K562 (cell line): ENCODE results near the gene IGF2R. TPM values are rescaled to one million over a fixed set of nuclear protein-coding genes. Genes with fewer than 3 reads are reported as not detected.

Source experiments
- CC2D1A ChIP-seq: fragments of 450-650 bp; IDR thresholded peaks from 2 replicates; pipeline ENCODE4 v1.6.1; 2017; ENCODE audit warnings: mild to moderate bottlenecking
- E2F1 ChIP-seq: sonication (generic); formaldehyde crosslinking; IDR thresholded peaks from 2 replicates; pipeline ENCODE4 v1.8.1; 2023; ENCODE audit warnings: mild to moderate bottlenecking, missing genetic modification reagents, moderate library complexity
- ELK1 ChIP-seq: sonication (generic); formaldehyde crosslinking; IDR thresholded peaks from 2 replicates; pipeline ENCODE4 v1.8.1; 2022; ENCODE audit warnings: missing genetic modification reagents
- GTF2B ChIP-seq: IDR thresholded peaks from 2 replicates; pipeline ENCODE4 v1.6.1; 2011; ENCODE audit not compliant: insufficient read length; ENCODE audit errors: extremely low read depth
- HDAC6 ChIP-seq: IDR thresholded peaks from 2 replicates; pipeline ENCODE4 v1.6.1; 2012; ENCODE audit warnings: low read depth, mild to moderate bottlenecking, control low read depth, inconsistent platforms, low read length, moderate library complexity
- KAT8 ChIP-seq: fragments of 450-650 bp; IDR thresholded peaks from 2 replicates; pipeline ENCODE4 v1.6.1; 2016; ENCODE audit warnings: low read depth, mild to moderate bottlenecking
- MCM5 ChIP-seq: fragments of 450-650 bp; IDR thresholded peaks from 2 replicates; pipeline ENCODE4 v1.6.1; 2016; ENCODE audit warnings: low read depth
- NCOA6 ChIP-seq: fragments of 450-650 bp; IDR thresholded peaks from 2 replicates; pipeline ENCODE4 v1.6.1; 2017; ENCODE audit warnings: mild to moderate bottlenecking
- NR2F6 ChIP-seq: fragments of 450-650 bp; formaldehyde crosslinking; IDR thresholded peaks from 2 replicates; pipeline ENCODE4 v1.4.0; 2020; ENCODE audit warnings: mild to moderate bottlenecking
- PHF20 ChIP-seq: fragments of 450-650 bp; IDR thresholded peaks from 2 replicates; pipeline ENCODE4 v1.6.1; 2018; ENCODE audit not compliant: partially characterized antibody
- POLR2AphosphoS5 ChIP-seq: IDR thresholded peaks from 2 replicates; pipeline ENCODE4 v1.6.1; 2011; ENCODE audit warnings: mild to moderate bottlenecking, low read depth, low read length, moderate library complexity; ENCODE audit not compliant: control insufficient read depth, insufficient read depth
- RAD51 ChIP-seq: fragments of 450-650 bp; IDR thresholded peaks from 2 replicates; pipeline ENCODE4 v1.7.1; 2016; ENCODE audit warnings: low read depth, mild to moderate bottlenecking, borderline replicate concordance
- SMARCE1 ChIP-seq: fragments of 450-650 bp; IDR thresholded peaks from 2 replicates; pipeline ENCODE4 v1.7.1; 2016; ENCODE audit warnings: mild to moderate bottlenecking
- TEAD4 ChIP-seq, 2 experiments: sonication (generic) in 1 of 2; formaldehyde crosslinking in 1 of 2; IDR thresholded peaks; 2 replicates each; pipeline versions ENCODE4 v1.6.1 to v1.8.0; 2012 to 2022; ENCODE audit warnings: borderline replicate concordance in 1 of 2, inconsistent platforms in 1 of 2, low read length in 1 of 2, mild to moderate bottlenecking in 1 of 2, missing genetic modification reagents in 1 of 2
- ZFX ChIP-seq: sonication (generic); formaldehyde crosslinking; IDR thresholded peaks from 2 replicates; pipeline ENCODE4 v1.8.0; 2022; ENCODE audit warnings: mild to moderate bottlenecking, missing genetic modification reagents, moderate library complexity
- ZKSCAN1 ChIP-seq: fragments of 150-350 bp; IDR thresholded peaks from 2 replicates; pipeline ENCODE4 v1.6.1; 2016; ENCODE audit warnings: low read depth, low read length
- ZNF224 ChIP-seq: sonication (generic); formaldehyde crosslinking; IDR thresholded peaks from 2 replicates; pipeline ENCODE4 v1.8.0; 2022; ENCODE audit warnings: mild to moderate bottlenecking, missing genetic modification reagents
- ZNF280A ChIP-seq: fragments of 450-650 bp; IDR thresholded peaks from 2 replicates; pipeline ENCODE4 v1.6.1; 2018; ENCODE audit warnings: mild to moderate bottlenecking, low read depth; ENCODE audit not compliant: partially characterized antibody
- polyA plus RNA-seq, 8 experiments: library from polyadenylated mRNA; depleted of rRNA in 4 of 8; stranded (reverse) in 5 of 8; unstranded in 3 of 8; fragments of >200 nt; fragmentation: Nextera tagmentation in 2 of 8; fragmentation: Illumina TruSeq in 1 of 8; extraction: Ambion mirVana in 2 of 8; extraction: Trizol in 1 of 8; gene quantifications; 2 replicates each; pipeline versions ENCODE4 v1.2.1 to v1.2.3, GENCODE V29; 2011 to 2014; ENCODE audit warnings: inconsistent platforms in 1 of 8, missing spikeins in 1 of 8
- total RNA-seq, 7 experiments: library from RNA; depleted of rRNA in 6 of 7; stranded (reverse); fragments of >200 nt in 6 of 7; fragmentation: Illumina TruSeq in 2 of 7; extraction: Trizol in 2 of 7; gene quantifications; 2 replicates each; pipeline versions ENCODE4 v1.2.1 to v1.2.3, GENCODE V29; 2011 to 2021; ENCODE audit warnings: low replicate concordance in 1 of 7
- TF ChIP-seq, protein P1 (sequence below): fragments of 450-650 bp; IDR thresholded peaks from 2 replicates; pipeline ENCODE4 v1.6.1; 2016; ENCODE audit warnings: mild to moderate bottlenecking
- TF ChIP-seq, protein P2 (sequence below): fragments of 250-450 bp; sonication (Bioruptor Pico); IDR thresholded peaks from 2 replicates; pipeline ENCODE4 v1.5.0; 2020; ENCODE audit warnings: mild to moderate bottlenecking

Gene IGF2R
- total and polyA plus RNA-seq, 9 of the 15 experiments (the other 6 are each of a cell fraction or from before 2014, with no cell fraction given) = 3.5 to 92.3 (median 34.5) TPM

- TF ChIP-seq ZFX (CRISPR knock-in tag) (no peak), ZNF224 (no peak), NCOA6 (no peak), CC2D1A (no peak), ZNF280A (no peak), ZKSCAN1 (no peak), KAT8 (no peak), TEAD4 (IDR thresholded peaks at IDR 0.05; ENCODE audit: low read length) (no peak), TEAD4 (CRISPR knock-in tag; IDR thresholded peaks at IDR 0.05; ENCODE audit: borderline replicate concordance) (no peak), SMARCE1 (peak; percentile 82), E2F1 (CRISPR knock-in tag) (0 out of 2 replicates have a peak, but pooled peaks have one; percentile 36), POLR2AphosphoS5 (peak; percentile 41; the same call in 1 of the 2 replicates), HDAC6 (no peak), MCM5 (no peak), NR2F6 (CRISPR knock-in tag) (no peak), GTF2B (no peak), ELK1 (CRISPR knock-in tag) (no peak), PHF20 (no peak), RAD51 (peak; percentile 78)
- TF ChIP-seq, protein P1, sequence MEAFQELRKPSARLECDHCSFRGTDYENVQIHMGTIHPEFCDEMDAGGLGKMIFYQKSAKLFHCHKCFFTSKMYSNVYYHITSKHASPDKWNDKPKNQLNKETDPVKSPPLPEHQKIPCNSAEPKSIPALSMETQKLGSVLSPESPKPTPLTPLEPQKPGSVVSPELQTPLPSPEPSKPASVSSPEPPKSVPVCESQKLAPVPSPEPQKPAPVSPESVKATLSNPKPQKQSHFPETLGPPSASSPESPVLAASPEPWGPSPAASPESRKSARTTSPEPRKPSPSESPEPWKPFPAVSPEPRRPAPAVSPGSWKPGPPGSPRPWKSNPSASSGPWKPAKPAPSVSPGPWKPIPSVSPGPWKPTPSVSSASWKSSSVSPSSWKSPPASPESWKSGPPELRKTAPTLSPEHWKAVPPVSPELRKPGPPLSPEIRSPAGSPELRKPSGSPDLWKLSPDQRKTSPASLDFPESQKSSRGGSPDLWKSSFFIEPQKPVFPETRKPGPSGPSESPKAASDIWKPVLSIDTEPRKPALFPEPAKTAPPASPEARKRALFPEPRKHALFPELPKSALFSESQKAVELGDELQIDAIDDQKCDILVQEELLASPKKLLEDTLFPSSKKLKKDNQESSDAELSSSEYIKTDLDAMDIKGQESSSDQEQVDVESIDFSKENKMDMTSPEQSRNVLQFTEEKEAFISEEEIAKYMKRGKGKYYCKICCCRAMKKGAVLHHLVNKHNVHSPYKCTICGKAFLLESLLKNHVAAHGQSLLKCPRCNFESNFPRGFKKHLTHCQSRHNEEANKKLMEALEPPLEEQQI = no peak
- TF ChIP-seq, protein P2, sequence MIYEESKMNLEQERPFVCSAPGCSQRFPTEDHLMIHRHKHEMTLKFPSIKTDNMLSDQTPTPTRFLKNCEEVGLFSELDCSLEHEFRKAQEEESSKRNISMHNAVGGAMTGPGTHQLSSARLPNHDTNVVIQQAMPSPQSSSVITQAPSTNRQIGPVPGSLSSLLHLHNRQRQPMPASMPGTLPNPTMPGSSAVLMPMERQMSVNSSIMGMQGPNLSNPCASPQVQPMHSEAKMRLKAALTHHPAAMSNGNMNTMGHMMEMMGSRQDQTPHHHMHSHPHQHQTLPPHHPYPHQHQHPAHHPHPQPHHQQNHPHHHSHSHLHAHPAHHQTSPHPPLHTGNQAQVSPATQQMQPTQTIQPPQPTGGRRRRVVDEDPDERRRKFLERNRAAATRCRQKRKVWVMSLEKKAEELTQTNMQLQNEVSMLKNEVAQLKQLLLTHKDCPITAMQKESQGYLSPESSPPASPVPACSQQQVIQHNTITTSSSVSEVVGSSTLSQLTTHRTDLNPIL (CRISPR knock-in tag) = no peak
Observed at GRCh38 chr6:159988983-159989454, 20.1 kb downstream of the IGF2R start (continued).
